ENCODE measurements around the gene BMPER.

DNA sequence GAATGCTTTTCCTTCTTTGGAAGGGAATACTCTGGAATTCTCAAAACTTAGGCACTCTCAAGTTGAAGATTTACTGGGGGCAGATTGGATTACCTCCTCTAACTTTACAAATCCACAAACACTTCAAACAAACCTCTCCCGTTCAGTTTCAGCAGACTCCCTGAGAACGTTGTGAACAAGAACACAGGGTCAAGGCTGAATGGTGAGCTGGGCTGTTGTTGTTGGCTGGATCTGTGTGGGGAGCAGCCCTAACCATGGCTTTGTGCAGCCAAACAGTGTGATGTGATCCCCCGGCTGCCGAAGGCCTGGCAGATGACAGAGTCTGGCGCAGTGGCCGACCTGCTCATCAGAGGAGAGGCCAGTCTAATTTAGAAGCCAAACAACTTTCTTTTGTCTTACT, 93.1 kb downstream of the BMPER start:
- TF ChIP-seq POLR2A (IDR thresholded peaks at IDR 0.05) (no peak), POLR2AphosphoS5 (IDR thresholded peaks at IDR 0.05) (no peak)
- TF ChIP-seq, protein P1, sequence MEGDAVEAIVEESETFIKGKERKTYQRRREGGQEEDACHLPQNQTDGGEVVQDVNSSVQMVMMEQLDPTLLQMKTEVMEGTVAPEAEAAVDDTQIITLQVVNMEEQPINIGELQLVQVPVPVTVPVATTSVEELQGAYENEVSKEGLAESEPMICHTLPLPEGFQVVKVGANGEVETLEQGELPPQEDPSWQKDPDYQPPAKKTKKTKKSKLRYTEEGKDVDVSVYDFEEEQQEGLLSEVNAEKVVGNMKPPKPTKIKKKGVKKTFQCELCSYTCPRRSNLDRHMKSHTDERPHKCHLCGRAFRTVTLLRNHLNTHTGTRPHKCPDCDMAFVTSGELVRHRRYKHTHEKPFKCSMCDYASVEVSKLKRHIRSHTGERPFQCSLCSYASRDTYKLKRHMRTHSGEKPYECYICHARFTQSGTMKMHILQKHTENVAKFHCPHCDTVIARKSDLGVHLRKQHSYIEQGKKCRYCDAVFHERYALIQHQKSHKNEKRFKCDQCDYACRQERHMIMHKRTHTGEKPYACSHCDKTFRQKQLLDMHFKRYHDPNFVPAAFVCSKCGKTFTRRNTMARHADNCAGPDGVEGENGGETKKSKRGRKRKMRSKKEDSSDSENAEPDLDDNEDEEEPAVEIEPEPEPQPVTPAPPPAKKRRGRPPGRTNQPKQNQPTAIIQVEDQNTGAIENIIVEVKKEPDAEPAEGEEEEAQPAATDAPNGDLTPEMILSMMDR (IDR thresholded peaks at IDR 0.05): no peak

Data from stomach (tissue), 4 donors.